IPS-20b (cell line): ENCODE measurements around the gene PTMS.

ENCODE experiments used
- H3K27ac ChIP-seq: one replicate; pipeline ENCODE4 v1.5.1; 2013; ENCODE audit warnings: low read length
- H3K27me3 ChIP-seq: 2 replicates; pipeline ENCODE4 v1.6.1; 2013; ENCODE audit warnings: mild to moderate bottlenecking, low read length, inconsistent platforms; ENCODE audit not compliant: insufficient read depth
- H3K36me3 ChIP-seq: 2 replicates; pipeline ENCODE4 v1.6.1; 2013; ENCODE audit warnings: low read depth, mild to moderate bottlenecking, inconsistent platforms, low read length, moderate library complexity; ENCODE audit not compliant: insufficient read depth
- H3K4me1 ChIP-seq: 2 replicates; pipeline ENCODE4 v1.6.1; 2013; ENCODE audit warnings: mild to moderate bottlenecking, control low read depth, inconsistent platforms, low read length, moderate library complexity; ENCODE audit not compliant: insufficient read depth
- H3K4me3 ChIP-seq: 2 replicates; pipeline ENCODE4 v1.5.1; 2013; ENCODE audit warnings: mild to moderate bottlenecking, low read length, inconsistent platforms
- H3K9ac ChIP-seq: 2 replicates; pipeline ENCODE4 v1.6.1; 2013; ENCODE audit warnings: low read depth, mild to moderate bottlenecking, inconsistent platforms, low read length, moderate library complexity
- H3K9me3 ChIP-seq: 2 replicates; pipeline ENCODE4 v1.6.1; 2013; ENCODE audit warnings: mild to moderate bottlenecking, low read depth, low read length, inconsistent platforms; ENCODE audit not compliant: insufficient read depth

The PTMS gene

GRCh38 chr12:6799147-6799546, 33.0 kb downstream of the PTMS start:
- H3K4me1 ChIP-seq: no peaks in the 10 kb centered on the region
- no peak overlapping the region for H3K9ac ChIP-seq
- no peak overlapping the region for H3K4me3 ChIP-seq
- no peaks in the 10 kb centered on the region for H3K9me3 ChIP-seq
- H3K27me3 ChIP-seq: no peaks in the 10 kb centered on the region
- H3K27ac ChIP-seq: no peak overlapping the region
- no peaks in the 10 kb centered on the region for H3K36me3 ChIP-seq

GRCh38 chr12:6807170-6807569, 41.0 kb downstream of the PTMS start:
- no peaks in the 10 kb centered on the region for H3K36me3 ChIP-seq
- H3K4me3 ChIP-seq: no peak overlapping the region
- no peak overlapping the region for H3K9ac ChIP-seq
- no peaks in the 10 kb centered on the region; the same call in 1 of the 2 replicates for H3K4me1 ChIP-seq
- no peaks in the 10 kb centered on the region for H3K27me3 ChIP-seq
- H3K27ac ChIP-seq: no peak overlapping the region
- H3K9me3 ChIP-seq: no peaks in the 10 kb centered on the region

GRCh38 chr12:6809056-6809455, 42.9 kb downstream of the PTMS start:
- H3K36me3 ChIP-seq: no peaks in the 10 kb centered on the region
- H3K4me1 ChIP-seq: no peaks in the 10 kb centered on the region; the same call in 1 of the 2 replicates
- H3K4me3 ChIP-seq: no peak overlapping the region
- no peak overlapping the region for H3K27ac ChIP-seq
- H3K27me3 ChIP-seq: no peaks in the 10 kb centered on the region
- H3K9ac ChIP-seq: no peak overlapping the region
- no peaks in the 10 kb centered on the region for H3K9me3 ChIP-seq

- H3K9ac ChIP-seq: no peak overlapping the region
- no peak overlapping the region for H3K4me3 ChIP-seq
- H3K27me3 ChIP-seq: peaks cover 7% of the 10 kb centered on the region; the same call in 1 of the 2 replicates
- no peaks in the 10 kb centered on the region for H3K9me3 ChIP-seq
- H3K4me1 ChIP-seq: no peaks in the 10 kb centered on the region; the same call in 1 of the 2 replicates
- no peaks in the 10 kb centered on the region for H3K36me3 ChIP-seq
- no peak overlapping the region for H3K27ac ChIP-seq
These were observed 44.6 kb downstream of the PTMS start for GRCh38 chr12:6810758-6811157.

GRCh38 chr12:6813363-6813762, 47.2 kb downstream of the PTMS start:
- peaks cover 7% of the 10 kb centered on the region; the same call in 1 of the 2 replicates for H3K27me3 ChIP-seq
- no peaks in the 10 kb centered on the region; the same call in 1 of the 2 replicates for H3K4me1 ChIP-seq
- no peak overlapping the region for H3K27ac ChIP-seq
- no peaks in the 10 kb centered on the region for H3K36me3 ChIP-seq
- no peaks in the 10 kb centered on the region for H3K9me3 ChIP-seq
- no peak overlapping the region for H3K9ac ChIP-seq
- no peak overlapping the region for H3K4me3 ChIP-seq

GRCh38 chr12:6816598-6816997, 50.4 kb downstream of the PTMS start:
- Histone ChIP-seq H3K4me1 (peaks cover 15% of the 10 kb centered on the region), H3K27ac (no peak overlapping the region), H3K36me3 (no peaks in the 10 kb centered on the region), H3K27me3 (peaks cover 15% of the 10 kb centered on the region), H3K9ac (no peak overlapping the region), H3K9me3 (no peaks in the 10 kb centered on the region), H3K4me3 (no peak overlapping the region)

GRCh38 chr12:6817098-6817497, 50.9 kb downstream of the PTMS start:
- Histone ChIP-seq H3K27me3 (peaks cover 17% of the 10 kb centered on the region), H3K36me3 (no peaks in the 10 kb centered on the region), H3K4me3 (no peak overlapping the region), H3K4me1 (peaks cover 17% of the 10 kb centered on the region), H3K9me3 (no peaks in the 10 kb centered on the region), H3K27ac (no peak overlapping the region), H3K9ac (no peak overlapping the region)

- Histone ChIP-seq H3K9me3 (no peaks in the 10 kb centered on the region), H3K27ac (no peak overlapping the region), H3K4me3 (no peak overlapping the region; the same call in 1 of the 2 replicates), H3K27me3 (peaks cover 23% of the 10 kb centered on the region), H3K4me1 (peaks cover 22% of the 10 kb centered on the region), H3K9ac (no peak overlapping the region), H3K36me3 (no peaks in the 10 kb centered on the region)
These were observed 51.5 kb downstream of the PTMS start for GRCh38 chr12:6817662-6818157.

- no peaks in the 10 kb centered on the region for H3K36me3 ChIP-seq
- H3K27ac ChIP-seq: no peak overlapping the region
- peaks cover 29% of the 10 kb centered on the region for H3K27me3 ChIP-seq
- peak overlapping the region; percentile 63; the same call in 1 of the 2 replicates for H3K9ac ChIP-seq
- H3K4me1 ChIP-seq: peaks cover 27% of the 10 kb centered on the region
- H3K9me3 ChIP-seq: no peaks in the 10 kb centered on the region
- peak overlapping the region; percentile 53; the same call in 1 of the 2 replicates for H3K4me3 ChIP-seq
These were observed 52.1 kb downstream of the PTMS start for GRCh38 chr12:6818222-6818621.

- Histone ChIP-seq H3K9me3 (no peaks in the 10 kb centered on the region), H3K27ac (no peak overlapping the region), H3K4me3 (peak overlapping the region; percentile 53; the same call in 1 of the 2 replicates), H3K9ac (peak overlapping the region; percentile 63; the same call in 1 of the 2 replicates), H3K4me1 (peaks cover 27% of the 10 kb centered on the region), H3K27me3 (peaks cover 33% of the 10 kb centered on the region), H3K36me3 (no peaks in the 10 kb centered on the region)
These were observed 52.5 kb downstream of the PTMS start for GRCh38 chr12:6818645-6819044.

GRCh38 chr12:6819106-6820030, 53.2 kb downstream of the PTMS start:
- H3K27ac ChIP-seq: no peak overlapping the region
- peak overlapping the region; percentile 1; the same call in 1 of the 2 replicates for H3K9ac ChIP-seq
- peaks cover 38% of the 10 kb centered on the region for H3K27me3 ChIP-seq

GRCh38 chr12:6820166-6820565, 54.0 kb downstream of the PTMS start:
- Histone ChIP-seq H3K36me3 (no peaks in the 10 kb centered on the region), H3K27ac (no peak overlapping the region), H3K27me3 (peaks cover 41% of the 10 kb centered on the region), H3K9me3 (no peaks in the 10 kb centered on the region), H3K4me3 (no peak overlapping the region), H3K9ac (no peak overlapping the region), H3K4me1 (peaks cover 27% of the 10 kb centered on the region)

More at GRCh38 chr12:6819106-6820030, 53.2 kb downstream of the PTMS start:
- peak overlapping the region; percentile 36; the same call in 1 of the 2 replicates for H3K4me3 ChIP-seq
- H3K4me1 ChIP-seq: peaks cover 27% of the 10 kb centered on the region
- H3K36me3 ChIP-seq: no peaks in the 10 kb centered on the region
- no peaks in the 10 kb centered on the region for H3K9me3 ChIP-seq
